ENCODE measurements around the gene KLHL34.

The KLHL34 gene

DNA sequence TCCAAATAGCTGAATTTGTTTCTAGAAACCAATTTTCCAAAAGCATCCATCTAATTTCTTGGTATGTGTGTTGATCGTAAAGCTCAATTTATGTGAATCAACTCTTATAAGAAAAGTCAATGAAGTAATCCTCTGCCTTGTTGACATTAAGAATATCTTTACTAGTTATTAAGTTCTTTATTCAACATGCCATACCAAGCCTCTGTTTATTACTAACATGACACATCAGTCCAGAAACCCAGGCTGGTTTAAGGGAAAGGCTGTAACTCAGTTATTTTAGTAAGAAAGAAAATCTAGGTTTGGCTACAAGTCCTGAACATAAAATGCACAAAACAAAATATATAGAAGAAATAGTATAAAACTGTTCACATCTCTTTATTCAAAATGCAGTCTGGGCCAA, 48.0 kb downstream of the KLHL34 start:
- Histone ChIP-seq H3K36me3 (ENCODE audit: control insufficient read depth in 2 of 2, insufficient read depth in 1 of 2, low read length in 2 of 2) (no peaks in the 10 kb centered on the region), H3K4me3 (ENCODE audit: low read depth, low read length) (no peak overlapping the region), H3K27ac (ENCODE audit: extremely low read depth, low read depth, low read length) (no peak overlapping the region), H3K4me1 (ENCODE audit: control insufficient read depth, insufficient read depth, low read length) (no peaks in the 10 kb centered on the region), H3K9me3 (ENCODE audit: control insufficient read depth, insufficient read depth, low read depth, low read length) (no peaks in the 10 kb centered on the region)
- POLR2A ChIA-PET: no interaction called here
- CTCF ChIA-PET: no interaction called here
- TF ChIP-seq, protein P1, sequence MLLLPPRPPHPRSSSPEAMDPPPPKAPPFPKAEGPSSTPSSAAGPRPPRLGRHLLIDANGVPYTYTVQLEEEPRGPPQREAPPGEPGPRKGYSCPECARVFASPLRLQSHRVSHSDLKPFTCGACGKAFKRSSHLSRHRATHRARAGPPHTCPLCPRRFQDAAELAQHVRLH (tag by site-specific recombination; IDR thresholded peaks at IDR 0.05): no peak
- TF ChIP-seq ZNF701 (tag by site-specific recombination; IDR thresholded peaks at IDR 0.05) (no peak), ZSCAN23 (tag by site-specific recombination; IDR thresholded peaks at IDR 0.05) (no peak), KLF9 (tag by site-specific recombination; IDR thresholded peaks at IDR 0.05; ENCODE audit: low read depth) (no peak), ZNF677 (tag by site-specific recombination; IDR thresholded peaks at IDR 0.05) (no peak), REPIN1 (tag by site-specific recombination; IDR thresholded peaks at IDR 0.05; ENCODE audit: low read depth) (no peak), ZNF837 (tag by site-specific recombination; IDR thresholded peaks at IDR 0.05) (no peak), ZNF785 (tag by site-specific recombination; IDR thresholded peaks at IDR 0.05) (no peak), MZF1 (tag by site-specific recombination; IDR thresholded peaks at IDR 0.05; ENCODE audit: borderline replicate concordance) (no peak), ZNF561 (tag by site-specific recombination; IDR thresholded peaks at IDR 0.05; ENCODE audit: borderline replicate concordance) (no peak), ZNF335 (tag by site-specific recombination; conservative IDR thresholded peaks at IDR 0.05) (no peak), ZNF366 (tag by site-specific recombination; conservative IDR thresholded peaks at IDR 0.05) (no peak), MYNN (tag by site-specific recombination; IDR thresholded peaks at IDR 0.05; ENCODE audit: borderline replicate concordance) (no peak)
- TF ChIP-seq, protein P2, sequence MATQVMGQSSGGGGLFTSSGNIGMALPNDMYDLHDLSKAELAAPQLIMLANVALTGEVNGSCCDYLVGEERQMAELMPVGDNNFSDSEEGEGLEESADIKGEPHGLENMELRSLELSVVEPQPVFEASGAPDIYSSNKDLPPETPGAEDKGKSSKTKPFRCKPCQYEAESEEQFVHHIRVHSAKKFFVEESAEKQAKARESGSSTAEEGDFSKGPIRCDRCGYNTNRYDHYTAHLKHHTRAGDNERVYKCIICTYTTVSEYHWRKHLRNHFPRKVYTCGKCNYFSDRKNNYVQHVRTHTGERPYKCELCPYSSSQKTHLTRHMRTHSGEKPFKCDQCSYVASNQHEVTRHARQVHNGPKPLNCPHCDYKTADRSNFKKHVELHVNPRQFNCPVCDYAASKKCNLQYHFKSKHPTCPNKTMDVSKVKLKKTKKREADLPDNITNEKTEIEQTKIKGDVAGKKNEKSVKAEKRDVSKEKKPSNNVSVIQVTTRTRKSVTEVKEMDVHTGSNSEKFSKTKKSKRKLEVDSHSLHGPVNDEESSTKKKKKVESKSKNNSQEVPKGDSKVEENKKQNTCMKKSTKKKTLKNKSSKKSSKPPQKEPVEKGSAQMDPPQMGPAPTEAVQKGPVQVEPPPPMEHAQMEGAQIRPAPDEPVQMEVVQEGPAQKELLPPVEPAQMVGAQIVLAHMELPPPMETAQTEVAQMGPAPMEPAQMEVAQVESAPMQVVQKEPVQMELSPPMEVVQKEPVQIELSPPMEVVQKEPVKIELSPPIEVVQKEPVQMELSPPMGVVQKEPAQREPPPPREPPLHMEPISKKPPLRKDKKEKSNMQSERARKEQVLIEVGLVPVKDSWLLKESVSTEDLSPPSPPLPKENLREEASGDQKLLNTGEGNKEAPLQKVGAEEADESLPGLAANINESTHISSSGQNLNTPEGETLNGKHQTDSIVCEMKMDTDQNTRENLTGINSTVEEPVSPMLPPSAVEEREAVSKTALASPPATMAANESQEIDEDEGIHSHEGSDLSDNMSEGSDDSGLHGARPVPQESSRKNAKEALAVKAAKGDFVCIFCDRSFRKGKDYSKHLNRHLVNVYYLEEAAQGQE (tag by site-specific recombination; IDR thresholded peaks at IDR 0.05): no peak
- TF ChIP-seq, protein P3, sequence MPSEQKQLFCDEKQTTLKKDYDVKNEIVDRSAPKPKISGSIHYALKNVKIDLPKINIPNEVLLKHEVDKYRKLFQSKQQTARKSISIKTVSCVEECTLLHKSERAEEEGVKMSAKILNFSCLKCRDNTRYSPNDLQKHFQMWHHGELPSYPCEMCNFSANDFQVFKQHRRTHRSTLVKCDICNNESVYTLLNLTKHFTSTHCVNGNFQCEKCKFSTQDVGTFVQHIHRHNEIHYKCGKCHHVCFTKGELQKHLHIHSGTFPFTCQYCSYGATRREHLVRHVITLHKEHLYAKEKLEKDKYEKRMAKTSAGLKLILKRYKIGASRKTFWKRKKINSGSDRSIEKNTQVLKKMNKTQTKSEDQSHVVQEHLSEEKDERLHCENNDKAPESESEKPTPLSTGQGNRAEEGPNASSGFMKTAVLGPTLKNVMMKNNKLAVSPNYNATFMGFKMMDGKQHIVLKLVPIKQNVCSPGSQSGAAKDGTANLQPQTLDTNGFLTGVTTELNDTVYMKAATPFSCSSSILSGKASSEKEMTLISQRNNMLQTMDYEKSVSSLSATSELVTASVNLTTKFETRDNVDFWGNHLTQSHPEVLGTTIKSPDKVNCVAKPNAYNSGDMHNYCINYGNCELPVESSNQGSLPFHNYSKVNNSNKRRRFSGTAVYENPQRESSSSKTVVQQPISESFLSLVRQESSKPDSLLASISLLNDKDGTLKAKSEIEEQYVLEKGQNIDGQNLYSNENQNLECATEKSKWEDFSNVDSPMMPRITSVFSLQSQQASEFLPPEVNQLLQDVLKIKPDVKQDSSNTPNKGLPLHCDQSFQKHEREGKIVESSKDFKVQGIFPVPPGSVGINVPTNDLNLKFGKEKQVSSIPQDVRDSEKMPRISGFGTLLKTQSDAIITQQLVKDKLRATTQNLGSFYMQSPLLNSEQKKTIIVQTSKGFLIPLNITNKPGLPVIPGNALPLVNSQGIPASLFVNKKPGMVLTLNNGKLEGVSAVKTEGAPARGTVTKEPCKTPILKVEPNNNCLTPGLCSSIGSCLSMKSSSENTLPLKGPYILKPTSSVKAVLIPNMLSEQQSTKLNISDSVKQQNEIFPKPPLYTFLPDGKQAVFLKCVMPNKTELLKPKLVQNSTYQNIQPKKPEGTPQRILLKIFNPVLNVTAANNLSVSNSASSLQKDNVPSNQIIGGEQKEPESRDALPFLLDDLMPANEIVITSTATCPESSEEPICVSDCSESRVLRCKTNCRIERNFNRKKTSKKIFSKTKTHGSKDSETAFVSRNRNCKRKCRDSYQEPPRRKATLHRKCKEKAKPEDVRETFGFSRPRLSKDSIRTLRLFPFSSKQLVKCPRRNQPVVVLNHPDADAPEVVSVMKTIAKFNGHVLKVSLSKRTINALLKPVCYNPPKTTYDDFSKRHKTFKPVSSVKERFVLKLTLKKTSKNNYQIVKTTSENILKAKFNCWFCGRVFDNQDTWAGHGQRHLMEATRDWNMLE (tag by site-specific recombination; conservative IDR thresholded peaks at IDR 0.05; ENCODE audit: low read depth): no peak
- TF ChIP-seq, protein P4, sequence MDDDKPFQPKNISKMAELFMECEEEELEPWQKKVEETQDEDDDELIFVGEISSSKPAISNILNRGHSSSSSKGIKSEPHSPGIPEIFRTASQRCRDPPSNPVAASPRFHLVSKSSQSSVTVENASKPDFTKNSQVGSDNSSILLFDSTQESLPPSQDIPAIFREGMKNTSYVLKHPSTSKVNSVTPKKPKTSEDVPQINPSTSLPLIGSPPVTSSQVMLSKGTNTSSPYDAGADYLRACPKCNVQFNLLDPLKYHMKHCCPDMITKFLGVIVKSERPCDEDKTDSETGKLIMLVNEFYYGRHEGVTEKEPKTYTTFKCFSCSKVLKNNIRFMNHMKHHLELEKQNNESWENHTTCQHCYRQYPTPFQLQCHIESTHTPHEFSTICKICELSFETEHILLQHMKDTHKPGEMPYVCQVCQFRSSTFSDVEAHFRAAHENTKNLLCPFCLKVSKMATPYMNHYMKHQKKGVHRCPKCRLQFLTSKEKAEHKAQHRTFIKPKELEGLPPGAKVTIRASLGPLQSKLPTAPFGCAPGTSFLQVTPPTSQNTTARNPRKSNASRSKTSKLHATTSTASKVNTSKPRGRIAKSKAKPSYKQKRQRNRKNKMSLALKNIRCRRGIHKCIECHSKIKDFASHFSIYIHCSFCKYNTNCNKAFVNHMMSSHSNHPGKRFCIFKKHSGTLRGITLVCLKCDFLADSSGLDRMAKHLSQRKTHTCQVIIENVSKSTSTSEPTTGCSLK (tag by site-specific recombination; IDR thresholded peaks at IDR 0.05): no peak

Data from HEK293 (cell line).